Erythroblast (primary cell): Measurements from ENCODE around the gene TDRD10.

Experiments used
- GATA1 ChIP-seq: IDR thresholded peaks from 2 replicates; pipeline ENCODE4 v1.6.1; 2011; ENCODE audit warnings: low read depth, mild to moderate bottlenecking, control low read depth, low read length, moderate library complexity
- POLR2A ChIP-seq: IDR thresholded peaks from 2 replicates; pipeline ENCODE4 v1.6.1; 2011; ENCODE audit warnings: mild to moderate bottlenecking, low read length

- TF ChIP-seq POLR2A (no peak), GATA1 (no peak)
Observed at GRCh38 chr1:154517661-154518060, 15.6 kb downstream of the TDRD10 start.
